ENCODE results near the gene SLC26A11.
A peak's percentile ranks its signal among the peaks of the same experiment; 100 is the strongest.

SLC26A11 gene

DNA sequence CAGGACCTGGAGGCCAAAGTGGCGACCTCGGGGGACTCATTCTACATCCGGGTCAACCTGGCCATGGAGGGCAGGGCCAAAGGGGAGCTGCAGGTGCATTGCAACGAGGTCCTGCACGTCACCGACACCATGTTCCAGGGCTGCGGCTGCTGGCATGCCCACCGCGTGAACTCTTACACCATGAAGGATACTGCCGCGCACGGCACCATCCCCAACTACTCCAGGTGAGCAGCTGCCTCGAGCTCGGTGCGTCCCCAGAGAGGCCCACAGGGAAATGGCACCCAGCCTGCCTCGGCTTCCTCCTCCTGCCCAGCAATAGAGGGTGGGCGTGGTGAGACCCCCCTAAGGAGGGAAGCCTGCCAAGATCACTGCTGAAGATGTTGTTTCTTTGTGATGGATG, 18.0 kb upstream of the SLC26A11 start:
- no peaks in the 10 kb centered on the region for H3K4me1 ChIP-seq (ENCODE audit: insufficient read depth, poor library complexity, severe bottlenecking)
- H3K27me3 ChIP-seq (ENCODE audit: insufficient read depth, poor library complexity, severe bottlenecking) = no peaks in the 10 kb centered on the region
- H3K9me3 ChIP-seq (ENCODE audit: severe bottlenecking) = no peaks in the 10 kb centered on the region
- H3K4me3 ChIP-seq (ENCODE audit: severe bottlenecking) = no peak overlapping the region
- DNase-seq (ENCODE audit: low spot score) (peak; percentile 61), ATAC-seq (ENCODE audit: low read depth) (no peak)
- no peaks in the 10 kb centered on the region for H3K36me3 ChIP-seq (ENCODE audit: low read depth)
- H3K27ac ChIP-seq (ENCODE audit: poor library complexity, severe bottlenecking) = no peak overlapping the region
- TF ChIP-seq, protein P1, sequence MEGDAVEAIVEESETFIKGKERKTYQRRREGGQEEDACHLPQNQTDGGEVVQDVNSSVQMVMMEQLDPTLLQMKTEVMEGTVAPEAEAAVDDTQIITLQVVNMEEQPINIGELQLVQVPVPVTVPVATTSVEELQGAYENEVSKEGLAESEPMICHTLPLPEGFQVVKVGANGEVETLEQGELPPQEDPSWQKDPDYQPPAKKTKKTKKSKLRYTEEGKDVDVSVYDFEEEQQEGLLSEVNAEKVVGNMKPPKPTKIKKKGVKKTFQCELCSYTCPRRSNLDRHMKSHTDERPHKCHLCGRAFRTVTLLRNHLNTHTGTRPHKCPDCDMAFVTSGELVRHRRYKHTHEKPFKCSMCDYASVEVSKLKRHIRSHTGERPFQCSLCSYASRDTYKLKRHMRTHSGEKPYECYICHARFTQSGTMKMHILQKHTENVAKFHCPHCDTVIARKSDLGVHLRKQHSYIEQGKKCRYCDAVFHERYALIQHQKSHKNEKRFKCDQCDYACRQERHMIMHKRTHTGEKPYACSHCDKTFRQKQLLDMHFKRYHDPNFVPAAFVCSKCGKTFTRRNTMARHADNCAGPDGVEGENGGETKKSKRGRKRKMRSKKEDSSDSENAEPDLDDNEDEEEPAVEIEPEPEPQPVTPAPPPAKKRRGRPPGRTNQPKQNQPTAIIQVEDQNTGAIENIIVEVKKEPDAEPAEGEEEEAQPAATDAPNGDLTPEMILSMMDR (IDR thresholded peaks at IDR 0.05; ENCODE audit: poor library complexity, severe bottlenecking) = no peak

DNA sequence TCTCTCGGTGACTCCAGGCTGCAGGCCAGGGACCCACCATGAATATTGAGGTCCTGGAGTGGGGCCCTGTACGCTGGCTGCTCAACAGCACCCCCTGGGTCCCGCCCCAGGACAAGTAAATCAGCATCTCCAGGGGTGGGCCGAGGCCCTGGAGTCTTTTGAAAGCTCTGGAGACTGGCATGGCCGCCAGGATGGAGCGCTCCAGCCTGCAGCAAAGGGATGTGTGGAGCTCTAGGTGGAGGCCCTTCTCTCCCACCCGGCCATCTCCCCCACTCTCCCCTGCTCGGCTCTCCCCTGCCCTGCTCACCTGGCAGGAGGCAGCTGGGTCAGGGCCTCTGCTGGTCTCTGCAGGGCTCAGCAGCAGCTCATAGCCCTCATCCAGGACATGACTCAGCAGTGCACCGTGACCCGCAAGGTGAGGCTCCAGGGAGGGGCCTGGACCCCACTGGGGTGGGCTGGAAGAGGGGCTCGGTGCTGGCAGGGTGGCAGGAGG, 16.7 kb upstream of the SLC26A11 start:
- H3K4me1 ChIP-seq (ENCODE audit: insufficient read depth, poor library complexity, severe bottlenecking) = no peaks in the 10 kb centered on the region
- ATAC-seq (ENCODE audit: low read depth) (peak; percentile 37), DNase-seq (ENCODE audit: low spot score) (peak; percentile 59)
- TF ChIP-seq, protein P1 (IDR thresholded peaks at IDR 0.05; ENCODE audit: poor library complexity, severe bottlenecking) = no peak
- no peaks in the 10 kb centered on the region for H3K36me3 ChIP-seq (ENCODE audit: low read depth)
- no peak overlapping the region for H3K4me3 ChIP-seq (ENCODE audit: severe bottlenecking)
- no peak overlapping the region for H3K27ac ChIP-seq (ENCODE audit: poor library complexity, severe bottlenecking)
- H3K27me3 ChIP-seq (ENCODE audit: insufficient read depth, poor library complexity, severe bottlenecking) = no peaks in the 10 kb centered on the region
- no peaks in the 10 kb centered on the region for H3K9me3 ChIP-seq (ENCODE audit: severe bottlenecking)

DNA sequence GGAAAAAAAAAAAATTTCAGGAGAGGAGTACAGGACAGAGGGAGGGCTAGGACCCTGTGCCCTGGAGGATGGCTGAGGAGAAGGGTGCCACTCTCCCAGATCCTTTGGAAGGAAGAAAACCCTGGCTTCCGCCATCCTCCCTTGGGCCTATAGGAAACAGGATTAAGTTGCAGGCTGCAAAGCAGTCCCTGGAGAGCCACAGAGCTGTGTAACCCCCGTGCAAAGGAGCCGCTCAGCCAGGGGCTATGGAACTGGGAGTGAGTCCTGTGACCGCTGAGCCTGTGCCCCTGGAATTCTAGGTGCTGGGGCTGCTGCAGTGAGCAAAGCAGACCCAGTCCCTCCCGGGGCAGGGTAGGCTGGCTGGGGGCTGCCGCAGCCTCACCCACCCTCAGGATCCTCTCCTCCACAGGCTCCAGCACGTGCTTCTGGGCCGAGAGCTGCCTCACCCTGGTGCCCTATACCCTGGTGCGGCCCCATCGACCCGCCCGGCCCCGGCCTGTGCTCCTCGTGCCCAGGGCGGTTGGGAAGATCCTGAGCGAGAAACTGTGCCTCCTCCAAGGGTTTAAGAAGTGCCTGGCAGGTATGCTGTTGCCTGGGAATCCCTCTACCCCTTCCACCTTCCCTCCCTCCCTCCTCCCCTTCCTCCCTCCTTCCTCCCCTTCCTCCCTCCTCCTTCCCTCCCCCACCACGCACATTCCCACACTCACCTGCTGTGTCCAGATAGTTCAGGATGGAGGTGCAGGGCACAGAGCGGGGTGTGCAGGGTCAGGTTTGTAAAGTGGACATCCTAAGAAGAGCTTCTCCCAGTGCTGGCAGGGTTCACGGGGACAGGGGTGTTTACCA, 15.4 kb upstream of the SLC26A11 start:
- H3K36me3 ChIP-seq (ENCODE audit: low read depth) = no peaks in the 10 kb centered on the region
- TF ChIP-seq, protein P1 (IDR thresholded peaks at IDR 0.05; ENCODE audit: poor library complexity, severe bottlenecking) = no peak
- no peaks in the 10 kb centered on the region for H3K9me3 ChIP-seq (ENCODE audit: severe bottlenecking)
- DNase-seq (ENCODE audit: low spot score) (peak; percentile 50), ATAC-seq (ENCODE audit: low read depth) (no peak)
- no peaks in the 10 kb centered on the region for H3K27me3 ChIP-seq (ENCODE audit: insufficient read depth, poor library complexity, severe bottlenecking)
- H3K27ac ChIP-seq (ENCODE audit: poor library complexity, severe bottlenecking) = no peak overlapping the region
- H3K4me3 ChIP-seq (ENCODE audit: severe bottlenecking) = no peak overlapping the region
- H3K4me1 ChIP-seq (ENCODE audit: insufficient read depth, poor library complexity, severe bottlenecking) = no peaks in the 10 kb centered on the region

DNA sequence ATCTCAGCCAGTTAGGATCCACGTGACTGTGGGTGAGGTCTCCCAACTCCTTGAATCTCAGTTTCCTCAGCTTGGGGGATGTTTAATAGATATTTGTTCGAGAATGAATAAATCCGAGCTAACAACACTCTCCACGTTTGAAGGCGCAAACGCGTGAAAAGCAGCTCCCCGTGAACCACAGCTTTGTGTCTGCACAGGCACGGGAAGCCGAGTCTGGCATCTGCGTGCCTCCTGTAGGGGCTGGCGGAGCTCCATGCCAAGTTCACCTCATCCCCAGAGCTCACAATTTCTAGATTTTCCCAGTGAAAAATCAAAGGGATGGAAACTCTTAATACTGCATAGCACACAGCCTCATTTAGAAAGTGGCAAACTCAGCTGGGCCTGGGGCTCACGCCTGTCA, 14.4 kb upstream of the SLC26A11 start:
- Histone ChIP-seq H3K9me3 (ENCODE audit: severe bottlenecking) (no peaks in the 10 kb centered on the region), H3K4me3 (ENCODE audit: severe bottlenecking) (no peak overlapping the region), H3K36me3 (ENCODE audit: low read depth) (no peaks in the 10 kb centered on the region), H3K27me3 (ENCODE audit: insufficient read depth, poor library complexity, severe bottlenecking) (no peaks in the 10 kb centered on the region), H3K4me1 (ENCODE audit: insufficient read depth, poor library complexity, severe bottlenecking) (no peaks in the 10 kb centered on the region), H3K27ac (ENCODE audit: poor library complexity, severe bottlenecking) (no peak overlapping the region)
- no peak for ATAC-seq (ENCODE audit: low read depth)
- TF ChIP-seq, protein P1 (IDR thresholded peaks at IDR 0.05; ENCODE audit: poor library complexity, severe bottlenecking) = no peak
- peak; percentile 58 for DNase-seq (ENCODE audit: low spot score)

DNA sequence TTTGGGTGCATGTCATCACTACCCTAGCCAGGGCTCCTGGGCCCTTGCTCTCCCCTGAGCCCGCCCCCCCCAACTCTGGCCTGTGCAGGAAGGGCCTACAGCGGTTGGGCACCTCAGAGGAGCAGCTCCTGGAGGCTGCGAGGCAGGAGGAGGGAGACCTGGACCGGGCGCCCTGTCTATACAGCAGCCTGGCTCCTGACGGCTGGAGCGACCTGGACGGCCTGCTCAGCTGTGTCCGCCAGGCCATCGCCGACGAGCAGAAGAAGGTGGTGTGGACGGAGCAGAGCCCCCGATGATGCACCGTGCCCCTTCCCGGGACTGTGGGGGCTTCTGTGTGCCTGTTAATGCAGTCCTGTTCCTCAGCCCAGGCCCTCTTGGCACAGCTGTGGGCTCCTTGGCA, 12.2 kb upstream of the SLC26A11 start:
- no peaks in the 10 kb centered on the region for H3K27me3 ChIP-seq (ENCODE audit: insufficient read depth, poor library complexity, severe bottlenecking)
- TF ChIP-seq, protein P1 (IDR thresholded peaks at IDR 0.05; ENCODE audit: poor library complexity, severe bottlenecking) = no peak
- H3K27ac ChIP-seq (ENCODE audit: poor library complexity, severe bottlenecking) = no peak overlapping the region
- H3K4me1 ChIP-seq (ENCODE audit: insufficient read depth, poor library complexity, severe bottlenecking) = no peaks in the 10 kb centered on the region
- H3K9me3 ChIP-seq (ENCODE audit: severe bottlenecking) = no peaks in the 10 kb centered on the region
- DNase-seq (ENCODE audit: low spot score) (peak; percentile 66), ATAC-seq (ENCODE audit: low read depth) (no peak)
- H3K36me3 ChIP-seq (ENCODE audit: low read depth) = no peaks in the 10 kb centered on the region; the same call in 1 of the 2 replicates
- no peak overlapping the region for H3K4me3 ChIP-seq (ENCODE audit: severe bottlenecking)

All from RWPE2 (cell line).